NT2/D1 (cell line): Measurements from ENCODE around the gene TBC1D9B.

ENCODE experiments used
- SUZ12 ChIP-seq: IDR thresholded peaks from 2 replicates; pipeline ENCODE4 v1.6.1; 2011; ENCODE audit not compliant: insufficient read length, insufficient read depth; ENCODE audit errors: extremely low read depth
- YY1 ChIP-seq: IDR thresholded peaks from 2 replicates; pipeline ENCODE4 v1.6.1; 2011; ENCODE audit not compliant: insufficient read length, insufficient read depth
- ZNF274 ChIP-seq: IDR thresholded peaks from 2 replicates; pipeline ENCODE4 v1.6.1; 2011; ENCODE audit warnings: mild to moderate bottlenecking, low read depth, low read length

- no peak for TF ChIP-seq YY1
- no peak for TF ChIP-seq ZNF274
- no peak for TF ChIP-seq SUZ12
These were observed 77.8 kb downstream of the TBC1D9B start for GRCh38 chr5:179829732-179830435.
